Activated naive CD4-positive, alpha-beta T cell treated with anti-CD3 and anti-CD28 coated beads, Interleukin-2, amount 50 U/mL, for 16 hours (primary cell): ENCODE measurements around the gene MMP28.
"Not testable (repeated sequence)": the region's sequence is repeated elsewhere in the genome, so short reads cannot be mapped to it uniquely, and the experiment has no call there.

Experiments used
- DNase-seq: peaks from one replicate; pipeline ENCODE4 v3.0.0-alpha.2; 2020

MMP28 gene

GRCh38 chr17:35765086-35765710 is 30.2 kb downstream of the MMP28 start:
- no peak for DNase-seq

GRCh38 chr17:35764123-35764991 is 31.1 kb downstream of the MMP28 start:
- peak; percentile 86 for DNase-seq

GRCh38 chr17:35763767-35764122 is 31.7 kb downstream of the MMP28 start:
- no peak for DNase-seq

GRCh38 chr17:35761601-35762000 is 33.8 kb downstream of the MMP28 start:
- DNase-seq = no peak

GRCh38 chr17:35760587-35760986 is 34.9 kb downstream of the MMP28 start, which contains the start of gene C17orf50:
Gene C17orf50, plus strand, starts transcription at chr17:35760887. Its CDS starts 55 bp downstream, at chr17:35760942.
- DNase-seq = no peak

- no peak for DNase-seq
Observed at GRCh38 chr17:35757243-35757642, 38.2 kb downstream of the MMP28 start.

- DNase-seq = no peak
Observed at GRCh38 chr17:35752945-35753764, 42.3 kb downstream of the MMP28 start, which contains the start of gene GAS2L2. Gene GAS2L2, minus strand, starts transcription at chr17:35753239. Its CDS starts 389 bp downstream, at chr17:35752850.

- DNase-seq = no peak
Observed at GRCh38 chr17:35752471-35752870, 43.0 kb downstream of the MMP28 start.

GRCh38 chr17:35751541-35751940 is 43.9 kb downstream of the MMP28 start:
- DNase-seq = not testable (repeated sequence)

- DNase-seq = no peak
Observed at GRCh38 chr17:35750526-35751395, 44.7 kb downstream of the MMP28 start.

GRCh38 chr17:35749560-35750412 is 45.7 kb downstream of the MMP28 start:
- DNase-seq = no peak

- DNase-seq = no peak
Observed at GRCh38 chr17:35748979-35749378, 46.5 kb downstream of the MMP28 start.

GRCh38 chr17:35748341-35748841 is 47.0 kb downstream of the MMP28 start:
- no peak for DNase-seq

- DNase-seq = peak; percentile 80
Observed at GRCh38 chr17:35747540-35748017, 47.9 kb downstream of the MMP28 start.

- DNase-seq = no peak
Observed at GRCh38 chr17:35745749-35746320, 49.6 kb downstream of the MMP28 start.

- DNase-seq = no peak
Observed at GRCh38 chr17:35745246-35745645, 50.2 kb downstream of the MMP28 start.

- no peak for DNase-seq
Observed at GRCh38 chr17:35744830-35745229, 50.6 kb downstream of the MMP28 start.

GRCh38 chr17:35743626-35744328 is 51.7 kb downstream of the MMP28 start:
- no peak for DNase-seq

- DNase-seq = no peak
Observed at GRCh38 chr17:35742896-35743477, 52.5 kb downstream of the MMP28 start.
